CD8-positive, alpha-beta memory T cell (primary cell): ENCODE measurements around the gene STARD10. TPM values are rescaled to one million over a fixed set of nuclear protein-coding genes. Genes with fewer than 3 reads are reported as not detected.
A peak's percentile ranks its signal among the peaks of the same experiment; 100 is the strongest.

Source experiments
- CTCF ChIA-PET: fragments of 350-600 bp; sonication (Branson Sonifier 250); formaldehyde crosslinking; loops from one replicate; lab custom pipeline; 2021; ENCODE audit warnings: antibody characterized with exemption; lab: Charles Lee
- POLR2A ChIA-PET: fragments of 350-600 bp; sonication (Branson Sonifier 250); formaldehyde crosslinking; loops from one replicate; lab custom pipeline; 2021; ENCODE audit warnings: antibody characterized with exemption; lab: Charles Lee
- DNase-seq, 5 donors: peaks; one replicate each; pipeline versions ENCODE4 v3.0.0 to v3.0.0-alpha.2; 2020 to 2022; ENCODE audit warnings: mixed read lengths in 1 of 5
- H3K27ac ChIP-seq: one replicate; pipeline ENCODE4 v1.7.0; 2013; ENCODE audit warnings: low read depth, mild to moderate bottlenecking, low read length, moderate library complexity
- H3K27me3 ChIP-seq: 2 replicates; pipeline ENCODE4 v1.7.0; 2013; ENCODE audit warnings: low read length, mild to moderate bottlenecking; ENCODE audit not compliant: insufficient read depth, poor library complexity, severe bottlenecking
- H3K36me3 ChIP-seq: 2 replicates; pipeline ENCODE4 v1.7.0; 2013; ENCODE audit warnings: mild to moderate bottlenecking, low read length, moderate library complexity; ENCODE audit not compliant: insufficient read depth
- H3K4me1 ChIP-seq: 2 replicates; pipeline ENCODE4 v1.7.0; 2013; ENCODE audit warnings: mild to moderate bottlenecking, low read length, moderate library complexity; ENCODE audit not compliant: insufficient read depth
- H3K4me3 ChIP-seq: 2 replicates; pipeline ENCODE4 v1.7.0; 2013; ENCODE audit warnings: mild to moderate bottlenecking, low read length
- H3K9me3 ChIP-seq: 2 replicates; pipeline ENCODE4 v1.7.0; 2013; ENCODE audit warnings: mild to moderate bottlenecking, low read length
- H3K27ac Mint-ChIP-seq, 8 donors: one replicate each; pipeline ENCODE4 v1.8.0; 2020 to 2021; ENCODE audit warnings: mixed read lengths in 8 of 8, mild to moderate bottlenecking in 6 of 8, inconsistent platforms in 3 of 8, moderate library complexity in 3 of 8
- H3K27me3 Mint-ChIP-seq, 2 donors: one replicate each; pipeline ENCODE4 v1.8.0; 2020 to 2021; ENCODE audit warnings: mixed read lengths in 2 of 2, mild to moderate bottlenecking in 1 of 2, moderate library complexity in 1 of 2
- H3K36me3 Mint-ChIP-seq, 3 donors: one replicate each; pipeline ENCODE4 v1.8.0; 2020 to 2021; ENCODE audit warnings: mixed read lengths in 3 of 3, inconsistent platforms in 1 of 3, mild to moderate bottlenecking in 1 of 3
- H3K4me1 Mint-ChIP-seq, 3 donors: one replicate each; pipeline ENCODE4 v1.8.0; 2020 to 2021; ENCODE audit warnings: mixed read lengths in 3 of 3, inconsistent platforms in 1 of 3, mild to moderate bottlenecking in 1 of 3
- H3K4me3 Mint-ChIP-seq, 7 donors: one replicate each; pipeline ENCODE4 v1.8.0; 2020 to 2021; ENCODE audit warnings: mixed read lengths in 7 of 7, mild to moderate bottlenecking in 6 of 7, moderate library complexity in 4 of 7, inconsistent platforms in 2 of 7
- H3K9me3 Mint-ChIP-seq, 5 donors: one replicate each; pipeline ENCODE4 v1.8.0; 2020 to 2022; ENCODE audit warnings: mixed read lengths in 5 of 5, mild to moderate bottlenecking in 3 of 5, moderate library complexity in 2 of 5, inconsistent platforms in 1 of 5
- polyA plus RNA-seq: library from polyadenylated mRNA; unstranded; fragments of 300-500 nt; fragmentation: Illumina TruSeq; gene quantifications from one replicate; pipeline ENCODE4 v1.2.3, GENCODE V29; 2021
- total RNA-seq, 2 experiments: library from RNA; stranded (reverse); gene quantifications; one replicate each; pipeline ENCODE4 v1.2.3, GENCODE V29; 2021

Gene STARD10
- total and polyA plus RNA-seq, 3 experiments from 2014 or later, result 13.8 to 21.8 (median 15.9) TPM

GRCh38 chr11:72834905-72835304 is 41.1 kb upstream of the STARD10 start:
- H3K36me3 Mint-ChIP-seq, result peaks cover 0 to 44% (median 8%) of the 10 kb centered on the region in 3 donors
- ChIA-PET POLR2A (no interaction called here), CTCF (interaction anchor here (1.0 to 7.6 kb wide), 2 partner anchors 307 to 342 kb away, joined by 5 to 51 read pairs; partner anchors contain the start of gene FCHSD2)
- H3K4me1 Mint-ChIP-seq, result peaks cover 10 to 33% (median 16%) of the 10 kb centered on the region in 3 donors
- no peak for DNase-seq
- peaks cover 0 to 2% (median 0%) of the 10 kb centered on the region in 5 donors for H3K9me3 Mint-ChIP-seq
- peaks cover 6% of the 10 kb centered on the region for H3K4me1 ChIP-seq
- peaks cover 0 to 1% of the 10 kb centered on the region in 2 donors for H3K27me3 Mint-ChIP-seq
- H3K27me3 ChIP-seq, result no peaks in the 10 kb centered on the region
- no peak overlapping the region for H3K27ac ChIP-seq
- no peak overlapping the region for H3K4me3 Mint-ChIP-seq
- H3K9me3 ChIP-seq, result no peaks in the 10 kb centered on the region
- H3K4me3 ChIP-seq, result no peak overlapping the region
- peaks cover 9% of the 10 kb centered on the region for H3K36me3 ChIP-seq
- peak overlapping the region; percentile 7 to 88 (median 70) for H3K27ac Mint-ChIP-seq

GRCh38 chr11:72833811-72834493 is 40.1 kb upstream of the STARD10 start:
- H3K36me3 Mint-ChIP-seq, result peaks cover 0 to 43% (median 6%) of the 10 kb centered on the region in 3 donors
- ChIA-PET CTCF (interaction anchor here (1.0 to 7.6 kb wide), 4 partner anchors 26 to 343 kb away, joined by 3 to 51 read pairs (median 4); partner anchors contain the start of gene FCHSD2), POLR2A (no interaction called here)
- H3K4me3 Mint-ChIP-seq, result no peak overlapping the region
- DNase-seq, result no peak
- peaks cover 4 to 26% (median 16%) of the 10 kb centered on the region in 3 donors for H3K4me1 Mint-ChIP-seq
- no peaks in the 10 kb centered on the region for H3K27me3 ChIP-seq
- peaks cover 0 to 2% (median 0%) of the 10 kb centered on the region in 5 donors for H3K9me3 Mint-ChIP-seq
- peaks cover 6% of the 10 kb centered on the region for H3K4me1 ChIP-seq
- H3K27ac Mint-ChIP-seq, result peak overlapping the region in 5 of 8 donors; percentile 54 to 88 (median 66)
- no peak overlapping the region for H3K27ac ChIP-seq
- H3K27me3 Mint-ChIP-seq, result peaks cover 0 to 1% of the 10 kb centered on the region in 2 donors
- no peak overlapping the region for H3K4me3 ChIP-seq
- peaks cover 9% of the 10 kb centered on the region for H3K36me3 ChIP-seq
- no peaks in the 10 kb centered on the region for H3K9me3 ChIP-seq

GRCh38 chr11:72833083-72833733 is 39.4 kb upstream of the STARD10 start:
- H3K4me1 ChIP-seq, result peaks cover 6% of the 10 kb centered on the region

GRCh38 chr11:72832301-72833082 is 38.6 kb upstream of the STARD10 start:
- CTCF ChIA-PET, result interaction anchor here (0.6 to 7.6 kb wide), 16 partner anchors 8 to 352 kb away, joined by 3 to 51 read pairs (median 3); partner anchors contain the start of gene STARD10
- no peak overlapping the region for H3K27ac ChIP-seq
- H3K27me3 Mint-ChIP-seq, result peaks cover 0 to 1% of the 10 kb centered on the region in 2 donors

More at GRCh38 chr11:72833083-72833733, 39.4 kb upstream of the STARD10 start:
- peaks cover 6% of the 10 kb centered on the region for H3K36me3 ChIP-seq
- DNase-seq, result no peak
- H3K27me3 Mint-ChIP-seq, result peaks cover 0 to 1% of the 10 kb centered on the region in 2 donors
- peaks cover 2 to 22% (median 18%) of the 10 kb centered on the region in 3 donors for H3K4me1 Mint-ChIP-seq
- no peaks in the 10 kb centered on the region for H3K9me3 ChIP-seq
- no peak overlapping the region for H3K4me3 Mint-ChIP-seq
- no peak overlapping the region for H3K27ac ChIP-seq
- H3K36me3 Mint-ChIP-seq, result peaks cover 0 to 45% (median 3%) of the 10 kb centered on the region in 3 donors
- ChIA-PET CTCF (interaction anchor here (0.7 to 7.6 kb wide), 4 partner anchors 26 to 344 kb away, joined by 3 to 51 read pairs (median 4); partner anchors contain the start of gene STARD10), POLR2A (no interaction called here)
- no peak overlapping the region for H3K4me3 ChIP-seq
- H3K27me3 ChIP-seq, result no peaks in the 10 kb centered on the region
- peak overlapping the region; percentile 29 to 95 (median 60) for H3K27ac Mint-ChIP-seq
- H3K9me3 Mint-ChIP-seq, result peaks cover 0 to 2% (median 0%) of the 10 kb centered on the region in 5 donors

GRCh38 chr11:72831521-72832300 is 37.9 kb upstream of the STARD10 start:
- Histone ChIP-seq H3K4me1 (peaks cover 6% of the 10 kb centered on the region), H3K36me3 (peaks cover 4% of the 10 kb centered on the region), H3K4me3 (no peak overlapping the region), H3K27ac (no peak overlapping the region), H3K9me3 (no peaks in the 10 kb centered on the region), H3K27me3 (no peaks in the 10 kb centered on the region)
- H3K9me3 Mint-ChIP-seq, result peaks cover 0 to 2% (median 0%) of the 10 kb centered on the region in 5 donors
- POLR2A ChIA-PET, result interaction anchor here (0.7 kb wide), 1 partner anchor 326 kb away, joined by 3 read pairs; no protein-coding TSS in a partner anchor
- H3K4me1 Mint-ChIP-seq, result peaks cover 7 to 33% (median 13%) of the 10 kb centered on the region in 3 donors
- H3K36me3 Mint-ChIP-seq, result peaks cover 0 to 39% (median 3%) of the 10 kb centered on the region in 3 donors
- peak overlapping the region; percentile 59 to 95 (median 76) for H3K27ac Mint-ChIP-seq
- no peak overlapping the region for H3K4me3 Mint-ChIP-seq
- peaks cover 0 to 1% of the 10 kb centered on the region in 2 donors for H3K27me3 Mint-ChIP-seq
- CTCF ChIA-PET, result interaction anchor here (0.6 to 7.6 kb wide), 16 partner anchors 9 to 352 kb away, joined by 3 to 51 read pairs (median 3); partner anchors contain the start of gene ATG16L2
- DNase-seq, result peak; percentile 28 to 60 (median 41)

More at GRCh38 chr11:72832301-72833082, 38.6 kb upstream of the STARD10 start:
- no peak overlapping the region for H3K4me3 ChIP-seq
- no peak overlapping the region for H3K4me3 Mint-ChIP-seq
- H3K4me1 ChIP-seq, result peaks cover 6% of the 10 kb centered on the region
- H3K9me3 Mint-ChIP-seq, result peaks cover 0 to 2% (median 0%) of the 10 kb centered on the region in 5 donors
- peaks cover 4 to 26% (median 13%) of the 10 kb centered on the region in 3 donors for H3K4me1 Mint-ChIP-seq
- no peak for DNase-seq
- no peaks in the 10 kb centered on the region for H3K9me3 ChIP-seq
- peaks cover 0 to 41% (median 3%) of the 10 kb centered on the region in 3 donors for H3K36me3 Mint-ChIP-seq
- POLR2A ChIA-PET, result interaction anchor here (0.7 kb wide), 1 partner anchor 325 kb away, joined by 3 read pairs; no protein-coding TSS in a partner anchor
- H3K27me3 ChIP-seq, result no peaks in the 10 kb centered on the region
- H3K27ac Mint-ChIP-seq, result peak overlapping the region; percentile 29 to 95 (median 60)
- H3K36me3 ChIP-seq, result peaks cover 4% of the 10 kb centered on the region

- H3K4me3 Mint-ChIP-seq, result no peak overlapping the region
- no peak overlapping the region for H3K4me3 ChIP-seq
- no peak for DNase-seq
- peak overlapping the region in 7 of 8 donors; percentile 11 to 92 (median 77) for H3K27ac Mint-ChIP-seq
- H3K36me3 ChIP-seq, result peaks cover 7% of the 10 kb centered on the region
- H3K27me3 ChIP-seq, result no peaks in the 10 kb centered on the region
- peaks cover 0 to 2% (median 0%) of the 10 kb centered on the region in 5 donors for H3K9me3 Mint-ChIP-seq
- CTCF ChIA-PET, result interaction anchor here (1.2 to 7.6 kb wide), 2 partner anchors 105 to 347 kb away, joined by 3 to 51 read pairs; no protein-coding TSS in a partner anchor
- H3K9me3 ChIP-seq, result no peaks in the 10 kb centered on the region
- peaks cover 6% of the 10 kb centered on the region for H3K4me1 ChIP-seq
- H3K4me1 Mint-ChIP-seq, result peaks cover 7 to 35% (median 10%) of the 10 kb centered on the region in 3 donors
- H3K27ac ChIP-seq, result no peak overlapping the region
- POLR2A ChIA-PET, result no interaction called here
- peaks cover 0 to 1% of the 10 kb centered on the region in 2 donors for H3K27me3 Mint-ChIP-seq
- peaks cover 0 to 47% (median 3%) of the 10 kb centered on the region in 3 donors for H3K36me3 Mint-ChIP-seq
Observed at GRCh38 chr11:72829884-72830533, 36.2 kb upstream of the STARD10 start.
